Adrenal gland (tissue), 12 donors: Measurements from ENCODE around the gene PON2. TPM values are rescaled to one million over a fixed set of nuclear protein-coding genes. Genes with fewer than 3 reads are reported as not detected.

Experiments used
- DNase-seq, 7 donors: peaks; one replicate each; pipeline ENCODE4 v3.0.0-alpha.2; 2019 to 2020
- H3K27ac ChIP-seq, 5 donors: fragments of 200-600 bp; sonication (generic) in 4 of 5; 1 replicate in 3 of 5; 2 replicates in 2 of 5; pipeline versions ENCODE4 v1.5.1 to v1.8.0; 2016 to 2020; ENCODE audit warnings: mild to moderate bottlenecking in 1 of 5
- H3K27me3 ChIP-seq: fragments of 200-600 bp; 2 replicates; pipeline ENCODE4 v1.8.0; 2021
- H3K36me3 ChIP-seq, 2 donors: fragments of 200-600 bp; replicated peaks in 1 of 2; 1 replicate in 1 of 2; 2 replicates in 1 of 2; pipeline versions ENCODE4 v1.5.1 to v1.8.0; 2018 to 2022
- H3K4me1 ChIP-seq, 2 donors: fragments of 200-600 bp; replicated peaks in 1 of 2; 1 replicate in 1 of 2; 2 replicates in 1 of 2; pipeline versions ENCODE4 v1.5.1 to v1.8.0; 2018 to 2021
- H3K4me3 ChIP-seq, 4 donors: fragments of 200-600 bp; sonication (generic) in 3 of 4; one replicate each; pipeline ENCODE4 v1.5.1; 2016 to 2018
- H3K9me3 ChIP-seq, 3 donors: fragments of 200-600 bp; sonication (generic) in 1 of 3; replicated peaks in 1 of 3; 1 replicate in 2 of 3; 2 replicates in 1 of 3; pipeline versions ENCODE4 v1.5.1 to v1.8.0; 2016 to 2021
- POLR2A ChIP-seq, 2 donors: fragments of 450-650 bp; IDR thresholded peaks; one replicate each; pipeline ENCODE4 v1.6.1; 2017; ENCODE audit warnings: antibody characterized with exemption in 2 of 2, mild to moderate bottlenecking in 2 of 2, moderate library complexity in 1 of 2
- WGBS, 4 donors: extraction: QIAGEN DNeasy Blood & Tissue Kit in 2 of 4; methylation state at CpG; one replicate each; pipeline versions ENCODE4 v1.1.5 to v1.1.7; 2013 to 2017; 5-methylcytosine and 5-hydroxymethylcytosine counted together
- intact Hi-C, 2 donors: fragments of 100-400 bp; cut with DNase I; formaldehyde crosslinking; loops; one replicate each; pipeline versions ENCODE4 v1.14.1 to v1.15.0; 2022 to 2023
- polyA plus RNA-seq, 3 donors: library from polyadenylated mRNA; stranded (reverse); fragments of 200-250 nt in 2 of 3; fragments of 350-450 nt in 1 of 3; fragmentation: Illumina TruSeq in 1 of 3; extraction: RNeasy Lipid Tissue Mini Kit (QIAGEN cat#74804) in 1 of 3; gene quantifications; one replicate each; pipeline ENCODE4 v1.2.3, GENCODE V29; 2013 to 2014
- total RNA-seq, 9 donors: library from RNA; depleted of rRNA in 4 of 9; stranded (reverse); fragments of >200 nt in 4 of 9; fragments of 120-200 nt in 1 of 9; fragmentation: NEBNext Ultra II Directional in 1 of 9; extraction: Animal tissue kit (Norgen Biotek cat#: 25700) in 1 of 9; gene quantifications; one replicate each; pipeline versions ENCODE4 v1.1.0 to v1.2.4, GENCODE V29; 2013 to 2023
- TF ChIP-seq, protein P1 (sequence below), 6 experiments: fragments of 450-650 bp in 4 of 6; fragments of 200-600 bp in 2 of 6; sonication (generic) in 1 of 6; IDR thresholded peaks; 1 replicate in 5 of 6; 2 replicates in 1 of 6; pipeline versions ENCODE4 v1.5.1 to v1.8.0; 2016 to 2021; ENCODE audit warnings: antibody characterized with exemption in 6 of 6, mild to moderate bottlenecking in 2 of 6, moderate library complexity in 1 of 6
- donor health status: healthy with polysubstance abuse.
- donor health status: Bipolar disorder and iron deficiency.
- donor health status: DM: yes; HTN: yes; CAD: no.
- donor health status: DM: no; HTN: no; CAD: no.
- donor health status: DM: no; HTN: no; CAD: no.
- donor health status: DM: yes; HTN: yes; CAD: no.

Gene PON2
- total and polyA plus RNA-seq, 12 donors = 74.4 to 369 (median 230) TPM

DNA sequence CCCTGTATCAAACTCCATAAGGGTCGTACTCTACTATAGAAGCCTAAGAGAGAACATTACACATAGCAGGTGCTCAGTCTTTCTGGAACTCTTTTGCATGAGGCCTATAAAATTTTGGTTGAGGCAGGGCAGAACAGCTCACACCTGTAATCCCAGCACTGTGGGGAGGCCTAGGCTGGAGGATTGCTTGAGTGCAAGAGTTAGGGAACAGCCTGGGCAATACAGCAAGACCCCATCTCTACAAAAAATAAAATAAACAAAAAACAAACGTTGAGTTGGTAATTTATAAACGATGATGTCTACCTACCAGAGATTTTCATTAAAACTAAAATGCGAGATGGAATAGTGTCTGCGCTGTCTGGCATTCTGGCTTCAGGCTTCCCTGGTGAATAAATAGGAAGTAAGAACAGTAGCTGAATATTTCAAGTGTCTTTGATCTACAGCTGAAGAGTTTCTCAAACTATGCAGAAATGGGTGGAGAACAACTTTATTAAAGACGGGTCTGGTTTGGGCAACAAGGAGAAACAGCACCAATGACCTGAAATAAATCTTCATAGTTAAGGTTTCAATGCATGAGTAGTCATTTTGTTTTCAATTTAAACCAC lies 774 bp downstream of the PON2 start:
- peak overlapping the region in 3 of 4 donors; percentile 45 to 91 (median 82) for H3K4me3 ChIP-seq
- no peaks in the 10 kb centered on the region for H3K9me3 ChIP-seq
- no peak for TF ChIP-seq POLR2A (IDR thresholded peaks at IDR 0.05)
- TF ChIP-seq, protein P1, sequence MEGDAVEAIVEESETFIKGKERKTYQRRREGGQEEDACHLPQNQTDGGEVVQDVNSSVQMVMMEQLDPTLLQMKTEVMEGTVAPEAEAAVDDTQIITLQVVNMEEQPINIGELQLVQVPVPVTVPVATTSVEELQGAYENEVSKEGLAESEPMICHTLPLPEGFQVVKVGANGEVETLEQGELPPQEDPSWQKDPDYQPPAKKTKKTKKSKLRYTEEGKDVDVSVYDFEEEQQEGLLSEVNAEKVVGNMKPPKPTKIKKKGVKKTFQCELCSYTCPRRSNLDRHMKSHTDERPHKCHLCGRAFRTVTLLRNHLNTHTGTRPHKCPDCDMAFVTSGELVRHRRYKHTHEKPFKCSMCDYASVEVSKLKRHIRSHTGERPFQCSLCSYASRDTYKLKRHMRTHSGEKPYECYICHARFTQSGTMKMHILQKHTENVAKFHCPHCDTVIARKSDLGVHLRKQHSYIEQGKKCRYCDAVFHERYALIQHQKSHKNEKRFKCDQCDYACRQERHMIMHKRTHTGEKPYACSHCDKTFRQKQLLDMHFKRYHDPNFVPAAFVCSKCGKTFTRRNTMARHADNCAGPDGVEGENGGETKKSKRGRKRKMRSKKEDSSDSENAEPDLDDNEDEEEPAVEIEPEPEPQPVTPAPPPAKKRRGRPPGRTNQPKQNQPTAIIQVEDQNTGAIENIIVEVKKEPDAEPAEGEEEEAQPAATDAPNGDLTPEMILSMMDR (IDR thresholded peaks at IDR 0.05) = no peak
- 38 to 43% (median 42%) methylated on average over 6 of the region's 6 CpGs for WGBS, 4 donors
- no peaks in the 10 kb centered on the region for H3K27me3 ChIP-seq
- H3K4me1 ChIP-seq = peaks cover 0 to 32% of the 10 kb centered on the region in 2 donors
- intact Hi-C loops = no loop called here
- peak overlapping the region; percentile 59 to 98 (median 84) for H3K27ac ChIP-seq
- DNase-seq = no peak
- no peaks in the 10 kb centered on the region for H3K36me3 ChIP-seq

DNA sequence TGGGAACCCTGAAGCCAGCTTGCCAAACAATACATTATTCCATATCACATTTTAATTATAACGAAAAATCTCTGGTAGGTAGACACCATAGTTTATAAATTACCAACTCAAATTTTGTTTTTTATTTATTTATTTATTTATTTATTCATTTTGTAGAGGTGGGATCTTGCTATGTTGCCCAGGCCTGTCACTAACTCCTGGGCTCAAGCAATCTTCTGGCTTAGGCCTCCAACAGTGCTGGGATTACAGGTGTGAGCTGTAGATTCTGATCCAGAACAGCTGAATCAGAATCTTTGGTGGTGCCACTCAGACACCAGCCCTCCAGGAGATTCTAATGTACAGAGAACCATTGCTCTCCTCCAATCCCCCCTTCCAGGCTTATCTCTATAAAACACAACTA lies 1.7 kb downstream of the PON2 start:
- Histone ChIP-seq H3K36me3 (no peaks in the 10 kb centered on the region), H3K4me1 (peaks cover 0 to 32% of the 10 kb centered on the region in 2 donors), H3K4me3 (peak overlapping the region in 1 of 4 donors; percentile 91), H3K27ac (no peak overlapping the region), H3K9me3 (no peaks in the 10 kb centered on the region), H3K27me3 (no peaks in the 10 kb centered on the region)
- DNase-seq = no peak
- WGBS, 4 donors = 88 to 96% (median 94%) methylated on average over 1 of the region's 1 CpG
- intact Hi-C loops = no loop called here
- TF ChIP-seq, protein P1 (IDR thresholded peaks at IDR 0.05) = no peak
- TF ChIP-seq POLR2A (IDR thresholded peaks at IDR 0.05) = no peak

DNA sequence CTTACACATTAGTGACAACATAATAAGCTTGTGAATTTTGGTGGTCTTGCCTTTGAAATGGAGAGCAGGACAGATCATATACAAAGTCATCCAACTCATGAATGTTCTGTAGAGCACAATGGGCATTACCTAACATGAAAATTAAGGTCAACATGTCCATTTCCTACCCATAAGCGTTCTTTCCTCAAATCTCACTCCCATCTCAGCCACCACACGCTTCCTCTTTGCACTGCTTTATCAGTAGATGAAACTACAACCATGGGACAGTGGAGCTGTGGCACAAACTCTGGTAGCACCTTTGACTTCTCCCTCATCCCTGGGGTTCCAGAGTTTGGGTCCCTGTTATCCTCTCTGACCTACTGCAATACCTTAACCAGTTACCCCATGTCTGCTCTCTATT lies 2.2 kb downstream of the PON2 start:
- Histone ChIP-seq H3K27ac (no peak overlapping the region), H3K36me3 (no peaks in the 10 kb centered on the region), H3K4me1 (peaks cover 0 to 32% of the 10 kb centered on the region in 2 donors), H3K27me3 (no peaks in the 10 kb centered on the region), H3K9me3 (no peaks in the 10 kb centered on the region), H3K4me3 (no peak overlapping the region)
- 81 to 88% (median 82%) methylated on average over 2 of the region's 2 CpGs for WGBS, 4 donors
- intact Hi-C loops = no loop called here
- TF ChIP-seq, protein P1 (IDR thresholded peaks at IDR 0.05) = no peak
- TF ChIP-seq POLR2A (IDR thresholded peaks at IDR 0.05) = no peak
- no peak for DNase-seq

- TF ChIP-seq, protein P1 (IDR thresholded peaks at IDR 0.05) = no peak
- TF ChIP-seq POLR2A (IDR thresholded peaks at IDR 0.05) = no peak
- intact Hi-C loops = no loop called here
Measured at GRCh38 chr7:95430864-95431263, 4.0 kb downstream of the PON2 start.

More at GRCh38 chr7:95430864-95431263, 4.0 kb downstream of the PON2 start:
- Histone ChIP-seq H3K27ac (no peak overlapping the region), H3K9me3 (no peaks in the 10 kb centered on the region), H3K36me3 (no peaks in the 10 kb centered on the region), H3K4me3 (no peak overlapping the region), H3K27me3 (no peaks in the 10 kb centered on the region), H3K4me1 (peaks cover 0 to 32% of the 10 kb centered on the region in 2 donors)
- 71 to 81% (median 75%) methylated on average over 2 of the region's 2 CpGs for WGBS, 4 donors
- DNase-seq = peak in 1 of 7 donors; percentile 20
